Stimulated activated CD4-positive, alpha-beta T cell treated with anti-CD3 and anti-CD28 coated beads, TNF-alpha, amount 100 ng/mL, for 4 hours (primary cell): ENCODE measurements around the gene UBE2L3.
A peak's percentile ranks its signal among the peaks of the same experiment; 100 is the strongest.
"Not testable (repeated sequence)": the region's sequence is repeated elsewhere in the genome, so short reads cannot be mapped to it uniquely, and the experiment has no call there.

ENCODE experiments used
- DNase-seq, 3 experiments: peaks; one replicate each; pipeline ENCODE4 v3.0.0-alpha.2; 2020; ENCODE audit warnings: low read depth in 3 of 3

Gene UBE2L3

GRCh38 chr22:21626073-21626734, 58.7 kb downstream of the UBE2L3 start:
- DNase-seq = no peak

DNA sequence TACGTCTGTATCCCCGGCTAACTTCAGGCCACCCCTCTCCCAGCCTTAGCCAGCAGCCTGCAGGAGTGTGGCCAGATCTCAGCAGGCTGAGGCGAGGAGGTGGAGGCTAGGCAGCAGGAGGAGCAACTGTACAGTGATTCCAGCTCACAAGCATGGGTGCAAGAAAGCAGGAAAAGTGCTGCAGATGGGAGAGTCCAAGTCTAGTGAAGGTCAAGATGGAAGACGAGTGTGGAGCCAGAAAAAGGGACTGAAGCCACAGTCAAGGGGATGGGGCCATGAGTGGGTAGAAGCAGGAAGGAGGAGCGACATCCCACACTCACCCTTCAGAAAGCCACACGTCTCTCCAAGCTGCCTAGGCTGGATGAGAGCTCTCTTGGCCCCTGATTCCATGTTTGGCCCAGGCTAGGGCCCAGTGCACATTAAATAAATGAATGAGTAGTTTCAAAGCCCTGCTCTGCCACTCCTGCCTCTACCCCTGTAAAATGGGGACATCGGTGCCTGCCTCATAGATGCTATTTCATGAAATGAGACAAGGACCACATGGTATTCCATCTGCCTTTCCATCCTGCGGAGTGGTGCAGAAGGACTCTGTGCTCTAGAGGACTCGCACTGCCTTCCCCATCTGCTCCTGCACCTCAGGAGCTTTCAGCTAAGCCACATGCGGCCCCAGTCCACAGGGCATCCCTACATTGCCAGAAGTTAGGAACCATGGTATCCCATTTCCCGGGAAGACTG, 59.4 kb downstream of the UBE2L3 start:
- DNase-seq = no peak

- no peak for DNase-seq
Measured at GRCh38 chr22:21628386-21629254, 61.1 kb downstream of the UBE2L3 start.

GRCh38 chr22:21629255-21630149, 62.0 kb downstream of the UBE2L3 start, which contains the start of gene YDJC:
Gene YDJC, minus strand, starts transcription at chr22:21630022. Its CDS starts 8 bp downstream, at chr22:21630014.
- DNase-seq = peak; percentile 92 to 93 (median 92)

GRCh38 chr22:21631025-21631424, 63.5 kb downstream of the UBE2L3 start:
- no peak for DNase-seq

- peak in 2 of 3 experiments; percentile 30 to 36 for DNase-seq
Measured at GRCh38 chr22:21632237-21632895, 64.9 kb downstream of the UBE2L3 start, which contains the start of gene CCDC116. Gene CCDC116, plus strand, starts transcription at chr22:21632760. Its CDS starts 422 bp downstream, at chr22:21633182.

GRCh38 chr22:21632931-21633330, 65.4 kb downstream of the UBE2L3 start:
- DNase-seq = no peak

DNA sequence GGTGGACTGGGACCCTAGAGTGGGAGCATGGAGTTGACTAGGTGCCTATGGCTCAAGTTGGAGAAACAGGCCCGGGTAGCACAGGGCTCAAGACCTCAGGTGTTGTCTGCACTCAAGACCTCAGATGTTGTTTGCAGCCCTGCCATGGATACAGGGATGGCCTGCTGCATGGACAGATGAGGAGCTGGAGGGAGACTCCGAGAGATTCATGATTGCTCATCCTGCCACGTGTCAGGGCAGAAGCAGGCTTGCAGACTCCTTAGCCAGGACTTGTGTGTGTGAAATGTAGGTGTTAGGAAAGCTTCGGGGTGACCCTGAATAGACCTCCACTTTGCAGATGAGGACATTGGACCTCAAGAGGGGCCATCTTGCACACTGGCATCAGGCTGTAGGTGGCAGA, 66.0 kb downstream of the UBE2L3 start:
- no peak for DNase-seq

- no peak for DNase-seq
Measured at GRCh38 chr22:21634081-21634480, 66.6 kb downstream of the UBE2L3 start.

- DNase-seq = no peak
Measured at GRCh38 chr22:21634844-21635243, 67.3 kb downstream of the UBE2L3 start.

GRCh38 chr22:21635771-21636510, 68.4 kb downstream of the UBE2L3 start:
- DNase-seq = no peak

DNA sequence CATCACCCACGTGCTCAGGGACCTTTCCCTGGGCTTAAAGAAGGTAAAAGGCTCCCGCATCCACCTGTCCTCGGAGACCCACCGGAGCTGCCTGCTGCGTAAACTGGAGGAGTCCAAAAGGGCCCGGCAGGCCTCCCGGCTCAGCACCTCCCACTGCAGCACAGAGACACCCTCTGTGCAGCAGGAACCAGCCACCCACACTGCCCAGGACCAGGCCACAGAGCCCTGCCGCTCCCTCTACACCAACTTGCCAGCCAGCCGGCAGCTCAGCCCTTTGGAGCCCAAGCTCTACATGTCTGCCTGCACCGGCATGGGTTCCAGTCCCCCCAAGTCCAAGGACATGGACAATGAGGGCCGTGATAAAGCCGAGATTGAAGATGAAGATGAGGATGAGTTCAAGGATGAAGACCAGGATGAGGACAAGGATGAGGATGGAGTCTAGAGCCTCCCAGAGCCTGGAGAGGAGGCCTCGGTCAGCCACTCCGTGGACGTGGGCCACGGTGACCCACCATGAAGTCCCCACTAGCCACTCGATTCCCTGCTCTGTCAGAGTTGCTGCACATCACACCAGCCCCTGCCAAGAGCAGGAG, 69.2 kb downstream of the UBE2L3 start:
- DNase-seq = no peak

GRCh38 chr22:21637450-21637849, 69.9 kb downstream of the UBE2L3 start:
- DNase-seq = not testable (repeated sequence)

GRCh38 chr22:21639359-21639758, 71.8 kb downstream of the UBE2L3 start:
- no peak for DNase-seq

- no peak for DNase-seq
Measured at GRCh38 chr22:21640810-21641209, 73.3 kb downstream of the UBE2L3 start.

GRCh38 chr22:21641417-21641788, 73.9 kb downstream of the UBE2L3 start:
- DNase-seq = no peak

GRCh38 chr22:21641789-21642583, 74.5 kb downstream of the UBE2L3 start, which contains the start of gene SDF2L1:
Gene SDF2L1, plus strand, starts transcription at chr22:21642302. Its CDS starts 35 bp downstream, at chr22:21642337.
- DNase-seq = peak; percentile 94 to 97 (median 97)
